Thoracic aorta (tissue), 2 donors: Measurements from ENCODE around the gene CCNL2. TPM values are rescaled to one million over a fixed set of nuclear protein-coding genes. Genes with fewer than 3 reads are reported as not detected.

Experiments
- ATAC-seq: fragments of 150-250 bp; one replicate; pipeline ENCODE4 v1.8.0; 2017; ENCODE audit warnings: low read depth; ENCODE audit not compliant: insufficient number of reproducible peaks, low FRiP score
- DNase-seq: peaks from one replicate; pipeline ENCODE4 v3.0.0-alpha.2; 2020; ENCODE audit warnings: low spot score
- H3K27ac ChIP-seq, 2 donors: fragments of 200-600 bp; sonication (generic); 1 replicate in 1 of 2; 2 replicates in 1 of 2; pipeline ENCODE4 v1.5.1; 2016; ENCODE audit warnings: mild to moderate bottlenecking in 2 of 2, moderate library complexity in 2 of 2
- H3K27me3 ChIP-seq: fragments of 200-600 bp; sonication (generic); replicated peaks from 2 replicates; pipeline ENCODE4 v1.6.0; 2016; ENCODE audit warnings: mild to moderate bottlenecking; ENCODE audit not compliant: insufficient read depth
- H3K36me3 ChIP-seq: fragments of 200-600 bp; sonication (generic); one replicate; pipeline ENCODE4 v1.5.1; 2016
- H3K4me1 ChIP-seq, 2 donors: fragments of 200-600 bp; sonication (generic); 1 replicate in 1 of 2; 2 replicates in 1 of 2; pipeline versions ENCODE4 v1.5.1 to v1.6.0; 2016; ENCODE audit warnings: low read depth in 2 of 2, mild to moderate bottlenecking in 1 of 2; ENCODE audit not compliant: control insufficient read depth in 1 of 2
- H3K4me3 ChIP-seq: fragments of 200-600 bp; sonication (generic); 2 replicates; pipeline ENCODE4 v1.5.1; 2016; ENCODE audit warnings: mild to moderate bottlenecking
- H3K9me3 ChIP-seq: fragments of 200-600 bp; sonication (generic); 2 replicates; pipeline ENCODE4 v1.5.1; 2016
- total RNA-seq, 2 donors: library from RNA; depleted of rRNA; stranded (reverse); fragments of >200 nt; gene quantifications; one replicate each; pipeline versions ENCODE4 v1.1.0 to v1.2.3, GENCODE V29; 2016
- TF ChIP-seq, protein P1 (sequence below): fragments of 200-600 bp; sonication (generic); IDR thresholded peaks from one replicate; pipeline ENCODE4 v1.5.1; 2019; ENCODE audit warnings: antibody characterized with exemption

The CCNL2 gene
- total RNA-seq, 2 donors from 2014 or later: 214 to 313 TPM

DNA sequence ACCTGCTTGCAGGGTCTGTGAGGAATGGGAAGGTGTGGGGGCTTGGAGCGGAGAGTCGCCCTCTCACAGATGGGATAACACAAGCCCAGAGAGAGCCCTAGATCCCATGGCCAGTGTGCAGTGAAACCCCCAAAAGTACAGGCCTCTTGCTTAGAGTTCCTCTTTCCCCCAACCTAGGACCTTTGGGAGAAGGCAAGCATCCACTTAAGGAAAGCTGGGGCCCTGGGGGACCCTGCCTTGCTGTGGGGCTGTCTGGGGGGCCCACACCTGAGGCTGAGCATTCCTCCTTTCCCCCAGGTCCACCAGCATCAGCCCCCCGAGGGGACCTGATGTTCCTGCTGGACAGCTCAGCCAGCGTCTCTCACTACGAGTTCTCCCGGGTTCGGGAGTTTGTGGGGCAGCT is 37.5 kb upstream of the CCNL2 start:
- Histone ChIP-seq H3K4me3 (peak overlapping the region; percentile 69), H3K9me3 (no peaks in the 10 kb centered on the region), H3K36me3 (no peaks in the 10 kb centered on the region), H3K4me1 (peaks cover 9 to 38% of the 10 kb centered on the region in 2 donors), H3K27ac (no peak overlapping the region), H3K27me3 (no peaks in the 10 kb centered on the region)
- no peak for DNase-seq
- ATAC-seq: no peak
- TF ChIP-seq, protein P1, sequence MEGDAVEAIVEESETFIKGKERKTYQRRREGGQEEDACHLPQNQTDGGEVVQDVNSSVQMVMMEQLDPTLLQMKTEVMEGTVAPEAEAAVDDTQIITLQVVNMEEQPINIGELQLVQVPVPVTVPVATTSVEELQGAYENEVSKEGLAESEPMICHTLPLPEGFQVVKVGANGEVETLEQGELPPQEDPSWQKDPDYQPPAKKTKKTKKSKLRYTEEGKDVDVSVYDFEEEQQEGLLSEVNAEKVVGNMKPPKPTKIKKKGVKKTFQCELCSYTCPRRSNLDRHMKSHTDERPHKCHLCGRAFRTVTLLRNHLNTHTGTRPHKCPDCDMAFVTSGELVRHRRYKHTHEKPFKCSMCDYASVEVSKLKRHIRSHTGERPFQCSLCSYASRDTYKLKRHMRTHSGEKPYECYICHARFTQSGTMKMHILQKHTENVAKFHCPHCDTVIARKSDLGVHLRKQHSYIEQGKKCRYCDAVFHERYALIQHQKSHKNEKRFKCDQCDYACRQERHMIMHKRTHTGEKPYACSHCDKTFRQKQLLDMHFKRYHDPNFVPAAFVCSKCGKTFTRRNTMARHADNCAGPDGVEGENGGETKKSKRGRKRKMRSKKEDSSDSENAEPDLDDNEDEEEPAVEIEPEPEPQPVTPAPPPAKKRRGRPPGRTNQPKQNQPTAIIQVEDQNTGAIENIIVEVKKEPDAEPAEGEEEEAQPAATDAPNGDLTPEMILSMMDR: no peak

DNA sequence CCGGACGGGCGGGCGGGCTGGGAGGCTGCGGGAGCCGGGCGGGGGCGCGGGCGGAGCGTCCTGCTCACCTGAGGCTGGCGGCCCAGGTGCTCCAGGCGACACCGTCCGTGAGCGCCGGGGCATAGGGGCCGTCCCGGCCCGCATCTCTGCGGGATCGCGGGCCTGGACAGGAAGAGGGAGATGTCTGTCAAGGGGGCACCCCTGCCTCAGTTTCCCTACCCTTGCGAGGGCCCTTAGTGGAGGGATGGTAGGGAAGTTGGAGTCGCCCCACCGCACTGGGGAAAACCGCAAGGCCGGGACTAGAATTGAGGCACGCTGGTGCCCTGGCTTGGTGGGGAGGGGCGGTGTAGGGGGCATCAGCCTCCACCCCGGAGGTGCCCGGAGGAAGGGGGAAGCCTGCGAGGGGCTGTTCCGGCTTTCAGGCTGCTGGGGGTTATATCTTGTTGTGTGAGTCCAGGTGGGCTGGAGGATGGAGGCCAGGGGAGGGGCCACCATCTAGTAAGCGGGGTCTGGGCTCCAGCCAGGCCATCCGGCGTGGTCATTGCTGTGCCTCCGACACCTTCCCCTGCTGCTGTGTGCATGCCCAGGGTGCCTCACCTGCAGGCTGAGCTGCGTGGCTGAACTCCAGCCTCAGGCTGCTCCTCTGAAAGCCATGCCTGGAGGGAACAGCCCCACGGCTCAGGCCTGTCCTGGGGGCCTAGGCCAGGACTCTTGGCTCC is 36.9 kb upstream of the CCNL2 start:
- Histone ChIP-seq H3K36me3 (no peaks in the 10 kb centered on the region), H3K9me3 (no peaks in the 10 kb centered on the region), H3K27me3 (no peaks in the 10 kb centered on the region), H3K4me1 (peaks cover 9 to 44% of the 10 kb centered on the region in 2 donors), H3K4me3 (peak overlapping the region; percentile 69), H3K27ac (no peak overlapping the region)
- no peak for ATAC-seq
- TF ChIP-seq, protein P1: no peak
- DNase-seq: no peak

DNA sequence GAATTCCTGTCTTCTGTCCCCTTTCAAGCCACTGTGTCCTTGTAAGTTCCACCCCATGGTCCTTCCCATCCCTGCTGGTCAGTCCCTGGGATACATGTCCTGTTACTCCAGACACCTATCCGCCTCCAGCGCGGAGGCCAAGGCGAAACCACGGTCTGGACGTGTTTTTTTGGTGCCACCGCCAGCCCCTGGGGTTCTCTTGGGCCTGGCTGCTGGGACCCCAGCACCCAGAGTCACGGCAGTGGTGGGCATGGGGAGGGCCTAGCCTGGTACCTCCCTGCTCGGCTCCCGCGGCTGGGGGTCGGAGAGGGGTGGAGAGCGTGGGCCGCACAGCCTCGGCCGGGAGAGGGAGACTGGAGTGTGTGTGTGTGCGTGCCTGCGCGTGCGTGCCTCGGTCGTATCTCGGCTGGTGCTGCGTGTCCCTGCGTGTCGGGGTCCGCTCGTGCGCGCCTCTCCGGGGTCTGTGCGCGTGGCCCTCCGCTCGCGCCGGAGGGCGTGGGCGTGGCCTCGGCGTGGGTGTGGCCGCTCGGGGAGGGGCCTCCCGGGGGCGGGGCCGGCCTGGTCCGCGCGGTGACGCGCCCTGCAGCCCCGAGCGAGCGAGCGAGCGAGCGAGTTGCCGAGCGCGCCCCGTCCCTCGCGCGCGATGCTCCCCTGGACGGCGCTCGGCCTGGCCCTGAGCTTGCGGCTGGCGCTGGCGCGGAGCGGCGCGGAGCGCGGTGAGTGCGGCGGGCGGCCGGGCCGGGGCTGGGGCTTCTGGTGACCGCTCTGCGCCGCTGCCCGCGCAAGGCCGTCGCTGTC is 36.2 kb upstream of the CCNL2 start, which contains the start of gene VWA1:
TSS of gene VWA1 (plus strand) at position 585 of the 798 bp plus-strand sequence. CDS start at position 644, 59 bp downstream.
- H3K4me1 ChIP-seq: peaks cover 14 to 50% of the 10 kb centered on the region in 2 donors
- TF ChIP-seq, protein P1: no peak
- H3K4me3 ChIP-seq: peak within 1 kb of the TSS; percentile 69
- DNase-seq (no peak), ATAC-seq (no peak)
- no peaks in the 10 kb centered on the region for H3K27me3 ChIP-seq
- peak within 1 kb of the TSS; percentile 68 to 83 for H3K27ac ChIP-seq
- H3K9me3 ChIP-seq: no peaks in the 10 kb centered on the region
- no peaks in the 10 kb centered on the region for H3K36me3 ChIP-seq

DNA sequence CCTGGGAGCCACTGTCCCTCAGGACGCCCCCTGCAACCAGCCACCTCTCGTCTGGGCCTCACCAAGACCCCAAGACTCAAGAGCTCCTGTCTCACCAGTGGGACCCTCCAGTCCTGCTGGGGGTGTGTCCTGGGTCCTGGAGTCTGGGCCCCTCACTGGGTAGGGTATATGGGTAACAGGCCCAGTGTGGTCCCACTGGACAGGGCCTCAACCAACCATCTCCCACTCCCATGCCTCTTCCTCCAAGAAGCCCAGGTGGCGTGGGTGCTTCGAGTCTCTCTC is 35.6 kb upstream of the CCNL2 start:
- Histone ChIP-seq H3K27me3 (no peaks in the 10 kb centered on the region), H3K9me3 (no peaks in the 10 kb centered on the region), H3K4me3 (peak overlapping the region; percentile 69), H3K27ac (peak overlapping the region; percentile 68 to 83), H3K36me3 (no peaks in the 10 kb centered on the region), H3K4me1 (peaks cover 15 to 55% of the 10 kb centered on the region in 2 donors)
- no peak for DNase-seq
- ATAC-seq: no peak
- TF ChIP-seq, protein P1: no peak

DNA sequence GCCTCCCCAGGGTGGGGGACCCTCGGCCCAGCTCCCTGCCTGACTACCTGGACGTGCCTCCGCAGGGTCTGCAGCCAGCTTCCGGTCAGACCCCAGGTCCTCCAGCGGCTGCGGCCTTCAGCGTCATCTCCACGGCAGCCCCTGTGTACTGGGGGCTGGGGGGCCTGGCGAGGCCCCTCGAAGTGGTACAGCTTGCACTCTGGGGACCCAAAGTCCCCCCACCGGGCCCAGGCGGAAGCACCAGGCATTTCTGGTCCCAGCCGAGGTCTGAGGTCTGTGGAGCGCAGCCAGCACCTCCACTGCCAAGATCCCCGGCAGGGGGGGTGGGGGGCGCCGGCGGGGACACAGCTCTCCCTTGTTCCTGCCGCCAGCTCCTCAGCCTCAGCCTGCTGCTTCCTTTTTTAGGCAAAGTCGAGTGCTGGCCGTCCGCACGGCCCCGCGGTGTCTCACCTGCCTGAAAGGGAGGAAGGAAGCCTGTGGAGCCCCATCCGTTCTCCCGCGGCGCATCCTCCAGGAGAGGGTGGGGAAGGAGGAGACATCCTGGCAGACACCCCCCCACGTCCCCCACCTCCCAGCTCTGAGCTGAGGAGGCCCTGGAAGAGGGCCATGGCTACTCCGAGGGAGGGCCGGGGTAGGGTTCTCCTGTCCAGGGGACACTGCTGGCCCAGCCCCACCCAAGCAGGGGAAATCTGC is 35.1 kb upstream of the CCNL2 start:
- ATAC-seq: no peak
- TF ChIP-seq, protein P1: no peak
- Histone ChIP-seq H3K9me3 (no peaks in the 10 kb centered on the region), H3K36me3 (no peaks in the 10 kb centered on the region), H3K4me1 (peaks cover 15 to 58% of the 10 kb centered on the region in 2 donors), H3K27ac (peak overlapping the region; percentile 68 to 83), H3K27me3 (no peaks in the 10 kb centered on the region), H3K4me3 (peak overlapping the region; percentile 69)
- DNase-seq: no peak
